LHCN-M2 (cell line): ENCODE data around the gene ASAP3. TPM values are rescaled to one million over a fixed set of nuclear protein-coding genes. Genes with fewer than 3 reads are reported as not detected.

ENCODE experiments used
- DNase-seq: peaks from one replicate; pipeline ENCODE4 v3.0.0-alpha.2; 2012; ENCODE audit warnings: low read depth
- total RNA-seq: library from RNA; depleted of rRNA; stranded (reverse); fragments of >200 nt; gene quantifications from 2 replicates; pipeline ENCODE4 v1.2.3, GENCODE V29; 2014

Gene ASAP3
- total RNA-seq, 1 experiment from 2014 or later, result 27.8 TPM

- no peak for DNase-seq
Observed at GRCh38 chr1:23450894-23451293, 33.1 kb downstream of the ASAP3 start.

- DNase-seq, result no peak
Observed at GRCh38 chr1:23449958-23450357, 34.0 kb downstream of the ASAP3 start.

GRCh38 chr1:23449306-23449705 lies 34.7 kb downstream of the ASAP3 start:
- DNase-seq, result no peak

DNA sequence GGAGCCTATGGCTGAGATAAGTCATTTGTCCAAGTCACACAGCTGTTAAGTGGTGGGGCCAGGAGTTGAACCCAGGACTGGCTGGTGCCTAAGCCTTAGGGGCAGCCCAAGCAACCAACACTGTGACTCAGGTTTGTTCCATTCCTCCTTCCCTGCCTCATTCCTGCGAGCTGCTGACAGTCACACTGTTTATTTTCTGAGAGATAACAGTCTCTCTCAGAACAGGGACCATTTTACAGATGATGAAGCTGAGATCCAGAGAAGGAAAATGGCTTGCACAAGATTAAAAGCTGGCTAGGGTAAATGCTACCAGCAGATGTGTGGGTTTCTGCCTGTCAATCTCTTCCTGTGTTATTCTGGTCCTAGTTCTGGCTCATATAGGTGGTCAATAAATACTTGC lies 35.1 kb downstream of the ASAP3 start:
- DNase-seq, result no peak

GRCh38 chr1:23446661-23447310 lies 37.2 kb downstream of the ASAP3 start:
- DNase-seq, result no peak

DNA sequence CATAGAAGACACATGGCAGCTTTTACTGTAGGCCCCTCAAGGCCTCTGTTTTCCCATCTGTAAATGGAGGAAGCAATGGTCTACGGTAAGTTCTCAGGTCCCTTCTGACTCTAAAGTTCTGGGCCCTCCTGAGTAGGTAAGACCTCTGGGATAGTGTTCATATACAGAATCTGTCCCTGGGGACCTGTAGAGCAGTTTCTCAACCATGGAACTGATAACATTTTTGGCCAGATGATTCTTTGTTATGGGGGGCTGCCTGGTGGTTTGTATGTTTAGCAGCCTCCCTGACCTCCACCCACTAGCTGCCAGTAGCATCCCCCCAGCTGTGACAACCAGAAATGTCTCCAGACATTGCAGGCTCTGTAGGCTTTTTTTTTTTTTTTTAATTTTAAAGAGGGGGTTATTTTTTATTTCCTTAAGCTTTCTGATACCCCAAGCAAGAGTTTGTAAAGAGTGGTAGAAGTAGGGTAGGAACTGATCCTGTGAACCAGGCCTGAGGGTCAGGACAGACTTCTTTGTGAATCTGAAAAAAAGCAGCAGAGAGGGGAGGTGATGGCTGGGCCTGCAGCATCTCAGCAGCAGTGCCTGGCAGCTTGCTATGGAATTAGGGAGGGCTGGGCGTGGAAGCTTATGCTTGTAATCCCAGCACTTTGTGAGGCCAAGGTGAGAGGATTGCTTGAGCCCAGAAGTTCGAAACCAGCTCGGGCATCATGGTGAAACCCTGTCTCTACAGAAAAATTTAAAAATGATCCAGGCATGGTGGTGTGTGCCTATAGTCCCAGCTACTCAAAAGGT lies 39.2 kb downstream of the ASAP3 start:
- DNase-seq, result no peak

- DNase-seq, result no peak
Observed at GRCh38 chr1:23444104-23444533, 39.9 kb downstream of the ASAP3 start.

DNA sequence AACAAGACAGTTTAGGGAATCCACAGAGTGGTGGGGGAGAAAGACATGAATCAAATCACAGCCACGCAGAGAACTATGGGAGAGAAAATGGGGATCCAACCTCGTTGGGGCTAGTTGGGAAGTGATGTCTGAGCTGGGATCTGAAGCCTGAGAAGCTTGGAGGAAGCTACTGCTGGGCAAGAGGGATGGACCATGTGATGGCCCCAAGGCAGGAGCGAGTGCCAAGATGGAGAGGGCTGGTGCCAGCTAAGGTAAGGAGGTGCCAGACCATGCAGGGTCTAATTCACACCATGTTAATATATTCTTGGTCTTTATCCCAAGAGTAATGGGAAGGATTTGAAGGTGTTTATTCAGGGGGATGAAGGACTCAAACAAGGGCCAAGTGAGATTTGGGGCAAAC lies 41.2 kb downstream of the ASAP3 start:
- DNase-seq, result no peak

- no peak for DNase-seq
Observed at GRCh38 chr1:23441446-23442148, 42.4 kb downstream of the ASAP3 start.

GRCh38 chr1:23438545-23438944 lies 45.4 kb downstream of the ASAP3 start:
- no peak for DNase-seq

- DNase-seq, result no peak
Observed at GRCh38 chr1:23437355-23437664, 46.7 kb downstream of the ASAP3 start.

DNA sequence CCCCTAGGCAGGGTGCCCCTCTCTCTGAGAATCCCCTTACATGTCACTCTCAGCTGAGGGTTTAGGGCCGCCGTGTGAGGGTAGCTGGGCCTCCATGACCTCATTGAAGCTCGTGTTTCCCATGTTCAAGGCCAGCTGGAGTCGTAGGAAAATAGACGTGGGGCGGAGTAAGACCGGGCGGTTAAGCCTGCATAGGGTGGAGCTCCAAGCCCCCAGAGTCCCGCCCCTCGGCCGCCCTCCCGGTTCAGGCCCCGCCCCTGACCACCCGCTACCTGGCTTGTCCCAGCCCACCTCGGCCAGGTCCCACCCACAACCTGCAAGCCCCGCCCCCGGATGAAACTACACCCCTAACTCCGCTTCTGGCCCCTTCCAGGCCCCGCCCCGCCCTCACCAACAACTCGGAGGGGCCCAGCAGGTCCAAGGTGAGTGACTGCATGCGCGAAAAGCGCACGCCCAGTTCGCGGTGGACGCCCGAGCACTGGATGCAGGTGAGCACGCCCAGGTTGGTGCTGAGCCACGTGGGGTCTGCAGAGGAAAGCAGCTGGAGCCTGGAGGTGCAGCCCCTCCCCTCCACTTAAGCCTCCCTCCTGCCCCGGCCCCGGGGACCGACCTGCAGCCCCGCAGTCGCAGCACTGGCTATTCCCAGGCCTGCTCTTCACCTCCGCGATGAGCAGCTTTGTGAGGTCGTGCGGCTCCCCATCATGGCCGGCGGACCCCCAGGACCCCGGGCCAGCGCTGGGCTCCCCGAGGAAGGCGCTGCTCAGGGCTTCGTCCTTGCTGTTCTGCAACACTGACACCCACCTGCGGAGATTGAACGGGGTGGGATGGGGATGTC lies 47.2 kb downstream of the ASAP3 start:
- no peak for DNase-seq

DNA sequence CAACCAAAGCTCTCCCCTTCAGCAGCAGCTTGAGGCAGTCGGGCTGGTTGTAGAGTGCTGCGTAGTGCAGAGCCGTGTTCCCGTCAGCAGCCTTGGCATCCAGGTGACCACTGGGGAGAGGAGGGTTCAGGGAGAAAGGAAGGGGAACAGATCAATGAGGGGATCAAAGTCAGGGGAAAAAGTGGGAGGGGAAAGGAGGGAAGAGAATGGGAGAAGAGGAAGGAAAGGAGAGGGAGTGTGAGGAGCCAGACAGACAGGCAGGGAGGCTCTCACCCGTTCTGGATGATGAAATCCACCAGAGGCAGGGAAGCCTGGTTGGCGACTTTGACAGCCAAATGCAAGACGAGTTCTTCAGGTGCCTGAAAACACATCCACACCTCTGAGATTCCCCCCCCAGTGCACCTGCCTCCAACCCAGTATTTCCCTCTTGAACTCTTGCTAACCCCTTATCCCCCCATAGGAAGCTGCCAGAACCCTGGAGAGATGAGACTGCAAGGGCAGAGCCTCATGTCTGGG lies 49.7 kb downstream of the ASAP3 start:
- no peak for DNase-seq

DNA sequence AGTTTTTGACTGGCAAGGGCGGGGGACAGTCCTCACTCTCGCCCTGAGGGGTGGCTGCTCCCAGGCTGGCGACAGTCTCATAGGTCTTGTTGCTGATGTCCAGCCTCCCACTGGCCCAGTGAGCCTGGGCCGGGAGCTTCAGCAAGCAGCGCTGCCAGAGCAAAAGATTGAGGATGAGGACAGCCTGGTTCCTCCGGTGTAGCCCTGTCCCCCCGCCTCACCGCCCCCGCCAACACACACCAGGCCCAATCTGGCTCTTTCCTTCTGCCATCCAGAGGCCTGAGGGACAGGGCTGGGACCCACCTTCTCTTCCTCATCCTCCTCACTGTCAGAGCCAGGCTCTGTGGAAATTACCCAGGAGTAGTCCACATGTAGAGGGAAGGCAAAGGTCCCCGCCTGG lies 50.9 kb downstream of the ASAP3 start:
- DNase-seq, result no peak

GRCh38 chr1:23431431-23431830 lies 52.5 kb downstream of the ASAP3 start:
- no peak for DNase-seq

DNA sequence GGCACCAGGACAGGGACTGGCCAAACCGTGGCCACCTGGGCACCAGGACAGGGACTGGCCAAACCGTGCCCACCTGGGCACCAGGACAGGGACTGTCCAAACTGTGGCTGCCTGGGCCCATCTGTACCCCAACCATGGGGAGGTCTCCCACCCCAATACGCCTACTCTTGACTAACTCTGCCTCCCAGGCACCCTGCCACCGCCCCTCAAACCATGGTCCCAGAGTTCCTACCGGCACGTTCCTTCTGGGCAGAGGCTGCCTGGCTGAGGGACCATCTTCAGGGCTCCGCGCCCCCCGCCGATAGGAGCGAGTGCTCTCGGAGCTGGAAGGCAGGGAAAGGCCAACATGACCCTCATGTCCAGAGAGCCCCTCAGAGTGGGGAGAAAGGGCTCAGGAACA lies 53.2 kb downstream of the ASAP3 start:
- no peak for DNase-seq

- peak; percentile 36 for DNase-seq
Observed at GRCh38 chr1:23428136-23428905, 55.7 kb downstream of the ASAP3 start.

DNA sequence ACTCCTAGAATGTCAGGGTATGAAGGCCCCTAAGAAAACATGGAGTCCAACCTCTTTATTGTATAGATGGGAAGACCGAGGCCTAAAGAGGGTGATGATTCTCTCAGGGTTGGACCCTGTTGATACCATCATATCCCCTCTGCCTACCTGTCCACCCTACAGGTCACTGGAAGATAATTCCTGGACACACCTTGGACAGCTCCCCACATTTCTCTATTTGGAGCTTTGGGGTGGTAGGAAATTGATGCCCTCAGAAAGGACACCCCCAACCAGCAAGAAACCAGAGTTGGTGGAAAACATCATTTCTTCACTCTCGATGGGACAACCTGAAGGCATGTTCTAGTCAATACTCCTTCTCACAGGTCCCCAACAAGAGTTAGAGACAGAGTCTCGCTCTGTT lies 56.4 kb downstream of the ASAP3 start:
- no peak for DNase-seq

DNA sequence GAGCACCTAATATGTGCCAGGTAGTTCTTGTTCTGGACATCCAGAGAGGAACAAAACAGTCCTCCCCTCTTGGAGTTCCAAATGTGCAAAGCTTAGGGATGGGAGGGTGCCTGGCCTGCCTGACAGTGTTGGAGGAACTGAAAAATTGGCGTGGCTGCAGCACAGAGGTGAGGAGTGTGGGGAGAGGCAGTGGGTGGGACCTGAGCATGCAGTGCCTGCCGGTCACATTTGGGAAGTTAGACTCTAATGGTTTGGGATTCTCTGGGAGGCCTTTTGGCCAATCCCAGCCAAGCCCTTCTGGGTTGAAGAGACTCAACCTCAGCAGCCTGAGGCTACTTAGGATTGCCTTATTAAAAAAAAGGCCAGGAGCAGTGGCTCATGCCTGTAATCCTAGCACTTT lies 57.2 kb downstream of the ASAP3 start:
- DNase-seq, result no peak

DNA sequence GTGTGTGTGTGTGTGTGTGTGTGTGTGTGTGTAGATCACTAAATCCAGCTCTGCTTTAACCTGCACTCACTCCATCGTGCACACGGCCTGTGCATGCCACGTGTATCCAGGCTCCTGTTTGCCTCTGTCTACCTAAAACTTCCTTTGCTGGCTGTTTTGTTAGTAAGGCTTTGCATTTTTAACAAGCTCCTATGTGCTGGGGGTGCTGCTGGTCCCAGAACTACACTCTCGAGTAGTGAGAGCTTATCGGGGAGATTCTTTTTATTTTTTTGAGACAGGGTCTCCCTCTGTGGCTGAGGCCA lies 58.8 kb downstream of the ASAP3 start:
- DNase-seq, result no peak
